Karpas-422 (cell line): Measurements from ENCODE around the gene TRAPPC14. TPM values are rescaled to one million over a fixed set of nuclear protein-coding genes. Genes with fewer than 3 reads are reported as not detected.
A peak's percentile ranks its signal among the peaks of the same experiment; 100 is the strongest.

ENCODE experiments used
- DNase-seq: peaks from one replicate; pipeline ENCODE4 v3.0.0-alpha.2; 2015
- H2AFZ ChIP-seq: fragments of 200-600 bp; sonication (generic); 2 replicates; pipeline ENCODE4 v1.6.1; 2014; ENCODE audit warnings: antibody characterized with exemption, low read length, mixed read lengths
- H3K27ac ChIP-seq: fragments of 200-600 bp; sonication (generic); 2 replicates; pipeline ENCODE4 v1.5.1; 2014; ENCODE audit warnings: mild to moderate bottlenecking, low read length, moderate library complexity
- H3K27me3 ChIP-seq: fragments of 200-600 bp; sonication (generic); 2 replicates; pipeline ENCODE4 v1.6.1; 2014; ENCODE audit warnings: low read length, mixed read lengths
- H3K36me3 ChIP-seq: fragments of 200-600 bp; sonication (generic); 2 replicates; pipeline ENCODE4 v1.6.1; 2014; ENCODE audit warnings: low read length, mixed read lengths; ENCODE audit not compliant: insufficient read depth
- H3K4me1 ChIP-seq: fragments of 200-600 bp; sonication (generic); 2 replicates; pipeline ENCODE4 v1.6.1; 2014; ENCODE audit warnings: mild to moderate bottlenecking, low read length, mixed read lengths
- H3K4me2 ChIP-seq: fragments of 200-600 bp; sonication (generic); 2 replicates; pipeline ENCODE4 v1.6.1; 2014; ENCODE audit warnings: low read length, low read depth, mild to moderate bottlenecking; ENCODE audit not compliant: poor library complexity, severe bottlenecking
- H3K4me3 ChIP-seq: fragments of 200-600 bp; sonication (generic); 2 replicates; pipeline ENCODE4 v1.5.1; 2014; ENCODE audit warnings: mild to moderate bottlenecking, antibody characterized with exemption, low read length, mixed read lengths
- H3K79me2 ChIP-seq: fragments of 200-600 bp; sonication (generic); 2 replicates; pipeline ENCODE4 v1.6.1; 2014; ENCODE audit warnings: mild to moderate bottlenecking, low read length, mixed read lengths
- H3K9ac ChIP-seq: fragments of 200-600 bp; sonication (generic); 2 replicates; pipeline ENCODE4 v1.6.0; 2014; ENCODE audit warnings: low read length
- H3K9me2 ChIP-seq: fragments of 200-600 bp; sonication (generic), shearing (Covaris generic); replicated peaks from 2 replicates; pipeline ENCODE4 v1.6.0; 2014; ENCODE audit warnings: mild to moderate bottlenecking, low read length, moderate library complexity; ENCODE audit not compliant: insufficient read depth
- H3K9me3 ChIP-seq: fragments of 300-700, 200-600 bp; sonication (generic); 2 replicates; pipeline ENCODE4 v1.6.1; 2014; ENCODE audit warnings: low read length, mixed read lengths
- H4K20me1 ChIP-seq: fragments of 200-600 bp; sonication (generic); 2 replicates; pipeline ENCODE4 v1.6.1; 2014; ENCODE audit warnings: mild to moderate bottlenecking, antibody characterized with exemption, low read length, low read depth; ENCODE audit not compliant: insufficient read depth
- total RNA-seq: library from RNA; depleted of rRNA; stranded (reverse); fragments of >200 nt; shearing (Covaris generic); gene quantifications from 2 replicates; pipeline ENCODE4 v1.2.3, GENCODE V29; 2014; ENCODE audit warnings: low replicate concordance

Gene TRAPPC14
- total RNA-seq, 1 experiment from 2014 or later = 15.8 TPM

GRCh38 chr7:100127866-100128636 lies 30.5 kb downstream of the TRAPPC14 start:
- Histone ChIP-seq H3K4me1 (peaks cover 31% of the 10 kb centered on the region), H3K4me2 (peak overlapping the region; percentile 79), H3K27me3 (no peaks in the 10 kb centered on the region), H2AFZ (peak overlapping the region; percentile 93; the same call in 1 of the 2 replicates), H3K79me2 (peaks cover 18% of the 10 kb centered on the region), H3K27ac (no peak overlapping the region), H3K9me2 (no peaks in the 10 kb centered on the region), H3K9ac (peak overlapping the region; percentile 90), H4K20me1 (no peaks in the 10 kb centered on the region), H3K9me3 (no peaks in the 10 kb centered on the region), H3K36me3 (no peaks in the 10 kb centered on the region), H3K4me3 (peak overlapping the region; percentile 80)
- no peak for DNase-seq

DNA sequence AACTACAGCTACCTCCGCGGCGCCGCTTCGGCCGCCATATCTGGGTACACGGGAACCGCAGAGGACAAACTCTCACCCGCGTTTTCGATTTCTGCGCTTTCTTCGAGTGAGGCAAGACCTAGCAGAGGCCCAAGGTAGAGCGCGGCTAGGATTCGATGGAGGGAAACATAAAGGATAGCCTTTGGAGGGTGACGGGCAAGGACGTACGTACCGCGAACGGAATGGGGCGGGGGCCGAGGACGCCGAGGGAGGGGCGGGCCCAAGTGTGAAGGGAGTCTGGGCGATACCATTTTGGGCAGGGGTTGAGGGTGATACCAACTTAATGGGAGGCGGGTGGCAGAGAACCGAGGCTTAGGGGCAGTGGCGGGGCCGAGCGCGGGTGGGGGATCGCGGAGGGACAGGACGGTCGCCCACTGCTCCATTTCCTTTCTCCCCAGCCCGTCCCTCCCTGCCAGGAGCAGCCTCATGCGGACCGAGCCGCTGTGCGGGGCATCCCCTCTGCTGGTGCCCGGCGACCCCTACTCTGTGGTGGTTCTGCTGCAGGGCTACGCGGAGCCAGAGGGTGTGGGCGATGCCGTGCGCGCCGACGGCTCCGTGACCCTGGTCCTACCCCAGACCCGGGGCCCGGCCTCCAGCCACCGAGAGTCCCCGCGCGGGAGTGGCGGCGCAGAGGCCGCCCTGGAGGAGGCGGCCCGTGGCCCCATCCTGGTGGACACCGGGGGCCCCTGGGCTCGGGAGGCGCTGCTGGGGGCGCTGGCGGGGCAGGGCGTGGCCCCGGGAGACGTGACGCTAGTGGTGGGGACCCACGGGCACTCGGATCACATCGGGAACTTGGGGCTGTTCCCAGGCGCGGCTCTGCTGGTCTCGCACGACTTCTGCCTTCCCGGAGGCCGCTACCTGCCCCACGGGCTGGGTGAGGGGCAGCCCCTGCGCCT lies 31.3 kb downstream of the TRAPPC14 start, which contains the start of gene MBLAC1:
Gene MBLAC1, plus strand, starts transcription at position 37 of the 935 bp plus-strand sequence. Its CDS starts 429 bp downstream, at position 466.
- Histone ChIP-seq H3K27me3 (no peaks in the 10 kb centered on the region), H3K79me2 (peaks cover 21% of the 10 kb centered on the region), H2AFZ (peak within 1 kb of the TSS; percentile 93), H4K20me1 (no peaks in the 10 kb centered on the region), H3K9me3 (no peaks in the 10 kb centered on the region), H3K4me1 (peaks cover 31% of the 10 kb centered on the region), H3K9me2 (no peaks in the 10 kb centered on the region), H3K4me3 (peak within 1 kb of the TSS; percentile 80), H3K27ac (peak within 1 kb of the TSS; percentile 94), H3K9ac (peak within 1 kb of the TSS; percentile 90), H3K36me3 (no peaks in the 10 kb centered on the region), H3K4me2 (peak within 1 kb of the TSS; percentile 79)
- DNase-seq = peak; percentile 97

- Histone ChIP-seq H3K36me3 (no peaks in the 10 kb centered on the region), H3K27ac (peak overlapping the region; percentile 94), H3K27me3 (no peaks in the 10 kb centered on the region), H3K9me2 (no peaks in the 10 kb centered on the region), H3K4me1 (peaks cover 31% of the 10 kb centered on the region), H3K9ac (peak overlapping the region; percentile 90), H3K9me3 (no peaks in the 10 kb centered on the region), H3K4me3 (peak overlapping the region; percentile 80), H4K20me1 (no peaks in the 10 kb centered on the region), H2AFZ (peak overlapping the region; percentile 93; the same call in 1 of the 2 replicates), H3K4me2 (peak overlapping the region; percentile 79), H3K79me2 (peaks cover 22% of the 10 kb centered on the region)
- no peak for DNase-seq
Measured at GRCh38 chr7:100126239-100126930, 32.1 kb downstream of the TRAPPC14 start.

DNA sequence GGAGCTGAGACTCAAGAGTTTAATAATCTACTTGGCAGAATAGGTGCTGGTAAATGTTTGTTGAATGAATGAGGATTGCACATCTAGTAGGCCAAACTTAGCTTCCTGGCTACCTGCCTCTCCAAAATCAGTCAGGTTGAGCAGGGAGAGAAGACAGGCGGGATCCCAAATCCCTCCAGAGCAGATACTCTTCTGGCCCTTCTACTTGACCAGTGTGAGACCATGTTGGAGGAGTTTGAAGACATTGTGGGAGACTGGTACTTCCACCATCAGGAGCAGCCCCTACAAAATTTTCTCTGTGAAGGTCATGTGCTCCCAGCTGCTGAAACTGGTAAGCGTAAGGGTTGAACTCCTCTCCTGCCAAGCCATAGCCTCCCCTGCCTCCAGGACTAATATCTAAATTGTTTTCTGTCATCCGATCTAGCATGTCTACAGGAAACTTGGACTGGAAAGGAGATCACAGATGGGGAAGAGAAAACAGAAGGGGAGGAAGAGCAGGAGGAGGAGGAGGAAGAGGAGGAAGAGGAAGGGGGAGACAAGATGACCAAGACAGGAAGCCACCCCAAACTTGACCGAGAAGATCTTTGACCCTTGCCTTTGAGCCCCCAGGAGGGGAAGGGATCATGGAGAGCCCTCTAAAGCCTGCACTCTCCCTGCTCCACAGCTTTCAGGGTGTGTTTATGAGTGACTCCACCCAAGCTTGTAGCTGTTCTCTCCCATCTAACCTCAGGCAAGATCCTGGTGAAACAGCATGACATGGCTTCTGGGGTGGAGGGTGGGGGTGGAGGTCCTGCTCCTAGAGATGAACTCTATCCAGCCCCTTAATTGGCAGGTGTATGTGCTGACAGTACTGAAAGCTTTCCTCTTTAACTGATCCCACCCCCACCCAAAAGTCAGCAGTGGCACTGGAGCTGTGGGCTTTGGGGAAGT lies 34.0 kb downstream of the TRAPPC14 start:
- Histone ChIP-seq H3K4me2 (peak overlapping the region; percentile 79), H3K9ac (0 out of 2 replicates have a peak overlapping the region, but pooled peaks have one; percentile 1), H3K9me3 (no peaks in the 10 kb centered on the region), H3K27ac (peak overlapping the region; percentile 10; the same call in 1 of the 2 replicates), H3K4me3 (peak overlapping the region; percentile 80; the same call in 1 of the 2 replicates), H4K20me1 (no peaks in the 10 kb centered on the region), H3K4me1 (peaks cover 39% of the 10 kb centered on the region), H2AFZ (no peak overlapping the region), H3K36me3 (no peaks in the 10 kb centered on the region), H3K79me2 (peaks cover 22% of the 10 kb centered on the region), H3K27me3 (no peaks in the 10 kb centered on the region), H3K9me2 (no peaks in the 10 kb centered on the region)
- no peak for DNase-seq

DNA sequence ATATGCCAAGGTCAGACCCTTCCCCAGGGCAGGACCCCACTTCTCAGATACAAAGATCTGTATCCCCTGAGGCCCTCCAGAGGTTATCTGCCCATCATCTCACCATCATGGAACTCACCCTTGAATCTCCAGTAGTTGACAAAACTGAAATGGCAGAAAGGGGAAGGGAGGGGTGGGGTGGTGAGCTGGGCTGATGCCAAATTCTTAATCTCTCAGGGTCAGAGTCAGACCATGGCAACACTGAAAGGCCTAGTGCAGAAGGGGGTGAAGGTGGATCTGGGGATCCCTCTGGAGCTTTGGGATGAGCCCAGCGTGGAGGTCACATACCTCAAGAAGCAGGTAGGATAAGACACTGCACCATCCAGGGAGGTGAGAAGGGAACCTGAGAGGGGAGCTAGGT lies 36.0 kb downstream of the TRAPPC14 start:
- Histone ChIP-seq H3K4me2 (no peak overlapping the region), H3K79me2 (peaks cover 33% of the 10 kb centered on the region), H3K27me3 (no peaks in the 10 kb centered on the region), H4K20me1 (no peaks in the 10 kb centered on the region), H3K9me3 (no peaks in the 10 kb centered on the region), H2AFZ (no peak overlapping the region), H3K4me3 (no peak overlapping the region), H3K27ac (no peak overlapping the region), H3K36me3 (no peaks in the 10 kb centered on the region), H3K4me1 (peaks cover 37% of the 10 kb centered on the region), H3K9ac (no peak overlapping the region), H3K9me2 (no peaks in the 10 kb centered on the region)
- no peak for DNase-seq

DNA sequence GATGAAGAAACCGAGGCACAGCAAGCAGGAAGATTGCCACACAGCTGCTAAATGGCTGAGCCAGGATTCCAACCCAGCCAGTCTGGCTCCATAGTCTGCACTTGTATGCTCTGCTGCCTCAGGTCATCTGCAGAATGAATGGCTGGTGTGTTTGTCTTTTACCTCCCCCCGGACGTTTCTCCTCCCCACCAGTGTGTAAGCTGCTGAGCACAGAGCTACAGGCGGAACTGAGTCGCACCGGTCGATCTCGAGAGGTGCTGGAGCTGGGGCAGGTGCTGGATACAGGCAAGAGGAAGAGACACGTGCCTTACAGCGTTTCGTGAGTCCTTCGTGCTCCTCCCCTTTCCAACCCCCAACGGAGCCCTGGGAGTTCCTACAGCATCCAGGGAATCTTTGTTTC lies 36.5 kb downstream of the TRAPPC14 start:
- H3K4me2 ChIP-seq = no peak overlapping the region
- peaks cover 33% of the 10 kb centered on the region for H3K79me2 ChIP-seq
- H3K27me3 ChIP-seq = no peaks in the 10 kb centered on the region
- H3K9me2 ChIP-seq = no peaks in the 10 kb centered on the region
- no peaks in the 10 kb centered on the region for H3K9me3 ChIP-seq
- H3K4me1 ChIP-seq = peaks cover 33% of the 10 kb centered on the region
- H3K27ac ChIP-seq = no peak overlapping the region
- no peak overlapping the region for H2AFZ ChIP-seq
- no peak for DNase-seq
- H3K36me3 ChIP-seq = no peaks in the 10 kb centered on the region
- H3K4me3 ChIP-seq = no peak overlapping the region
- H3K9ac ChIP-seq = no peak overlapping the region
- no peaks in the 10 kb centered on the region for H4K20me1 ChIP-seq

- Histone ChIP-seq H3K27me3 (no peaks in the 10 kb centered on the region), H3K4me2 (peak overlapping the region; percentile 92), H3K79me2 (peaks cover 27% of the 10 kb centered on the region), H3K9ac (peak overlapping the region; percentile 82), H3K9me2 (no peaks in the 10 kb centered on the region), H2AFZ (no peak overlapping the region), H3K36me3 (no peaks in the 10 kb centered on the region), H4K20me1 (no peaks in the 10 kb centered on the region), H3K9me3 (no peaks in the 10 kb centered on the region), H3K4me1 (peaks cover 32% of the 10 kb centered on the region), H3K4me3 (peak overlapping the region; percentile 81), H3K27ac (peak overlapping the region; percentile 68)
- DNase-seq = no peak
Measured at GRCh38 chr7:100120733-100121036, 37.8 kb downstream of the TRAPPC14 start.
